Effector CD4-positive, alpha-beta T cell (primary cell): ENCODE measurements around the gene ZC3H7A.
"Not testable (repeated sequence)": the region's sequence is repeated elsewhere in the genome, so short reads cannot be mapped to it uniquely, and the experiment has no call there.

Source experiments
- DNase-seq: peaks from one replicate; pipeline ENCODE4 v3.0.0-alpha.2; 2020
- total RNA-seq: gene quantifications from one replicate; lab custom pipeline; 2026; lab: John Stamatoyannopoulos, UW

The ZC3H7A gene
- total RNA-seq = 174 reads per million, percentile 91 among the genes with 10 or more reads in this experiment

- DNase-seq = peak; percentile 89
Observed at GRCh38 chr16:11797166-11797956, at the start of gene ZC3H7A. Gene ZC3H7A, minus strand, starts transcription at chr16:11797258. Its CDS starts 14,904 bp downstream, at chr16:11782354.

- DNase-seq = no peak
Observed at GRCh38 chr16:11844499-11844898, 47.4 kb upstream of the ZC3H7A start.

GRCh38 chr16:11843861-11844260 is 46.8 kb upstream of the ZC3H7A start:
- no peak for DNase-seq

GRCh38 chr16:11843206-11843605 is 46.1 kb upstream of the ZC3H7A start:
- no peak for DNase-seq

- no peak for DNase-seq
Observed at GRCh38 chr16:11841026-11841425, 44.0 kb upstream of the ZC3H7A start.

- no peak for DNase-seq
Observed at GRCh38 chr16:11836650-11837244, 39.7 kb upstream of the ZC3H7A start.

- no peak for DNase-seq
Observed at GRCh38 chr16:11835891-11836649, 39.0 kb upstream of the ZC3H7A start.

GRCh38 chr16:11835309-11835708 is 38.3 kb upstream of the ZC3H7A start:
- DNase-seq = no peak

- no peak for DNase-seq
Observed at GRCh38 chr16:11833951-11834695, 37.1 kb upstream of the ZC3H7A start.

- no peak for DNase-seq
Observed at GRCh38 chr16:11828696-11829095, 31.6 kb upstream of the ZC3H7A start.

GRCh38 chr16:11825520-11826165 is 28.6 kb upstream of the ZC3H7A start:
- DNase-seq = not testable (repeated sequence)

- DNase-seq = no peak
Observed at GRCh38 chr16:11824362-11824761, 27.3 kb upstream of the ZC3H7A start.

- DNase-seq = not testable (repeated sequence)
Observed at GRCh38 chr16:11823645-11824044, 26.6 kb upstream of the ZC3H7A start.

- DNase-seq = no peak
Observed at GRCh38 chr16:11819798-11820197, 22.7 kb upstream of the ZC3H7A start.

GRCh38 chr16:11818970-11819369 is 21.9 kb upstream of the ZC3H7A start:
- not testable (repeated sequence) for DNase-seq

- no peak for DNase-seq
Observed at GRCh38 chr16:11816123-11816522, 19.1 kb upstream of the ZC3H7A start.

GRCh38 chr16:11814800-11815199 is 17.7 kb upstream of the ZC3H7A start:
- DNase-seq = not testable (repeated sequence)

- DNase-seq = no peak
Observed at GRCh38 chr16:11806721-11807120, 9.7 kb upstream of the ZC3H7A start.

GRCh38 chr16:11805556-11805955 is 8.5 kb upstream of the ZC3H7A start:
- no peak for DNase-seq

GRCh38 chr16:11801481-11802021 is 4.5 kb upstream of the ZC3H7A start:
- DNase-seq = no peak

- no peak for DNase-seq
Observed at GRCh38 chr16:11800382-11800718, 3.3 kb upstream of the ZC3H7A start.
